Right kidney (tissue), 9 donors: ENCODE results near the gene TTI1.

Experiments
- DNase-seq: peaks from one replicate; pipeline ENCODE4 v3.0.0-alpha.2; 2016
- long read RNA-seq, 8 donors: transcript quantifications; one replicate each; lab custom pipeline, GENCODE V29; 2026

The TTI1 gene
- long read RNA-seq, donor 1, partial matches to known transcripts: 12 of 16 reads
- long read RNA-seq, donor 1, other reads (novel, unspliced or antisense): 0 of 16 reads
- long read RNA-seq, donor 2, partial matches to known transcripts: 0 of 1 reads
- long read RNA-seq, donor 2, other reads (novel, unspliced or antisense): 0 of 1 reads
- long read RNA-seq, donor 3, partial matches to known transcripts: 11 of 11 reads
- long read RNA-seq, donor 3, other reads (novel, unspliced or antisense): 0 of 11 reads
- long read RNA-seq, donor 4, partial matches to known transcripts: 16 of 27 reads
- long read RNA-seq, donor 4, other reads (novel, unspliced or antisense): 6 of 27 reads
- long read RNA-seq, donor 5, partial matches to known transcripts: 12 of 16 reads
- long read RNA-seq, donor 5, other reads (novel, unspliced or antisense): 0 of 16 reads
- long read RNA-seq, donor 6, transcript TTI1-203 (7 exons, 3,791 nt): major isoform, 5 of 5 reads
- long read RNA-seq, donor 6, partial matches to known transcripts: 0 of 5 reads
- long read RNA-seq, donor 6, other reads (novel, unspliced or antisense): 0 of 5 reads
- long read RNA-seq, donor 7, transcript TTI1-203 (7 exons, 3,791 nt): major isoform, 7 of 21 reads
- long read RNA-seq, donor 7, partial matches to known transcripts: 12 of 21 reads
- long read RNA-seq, donor 7, other reads (novel, unspliced or antisense): 0 of 21 reads
- long read RNA-seq, donor 8, transcript TTI1-203 (7 exons, 3,791 nt): major isoform, 6 of 8 reads
- long read RNA-seq, donor 8, partial matches to known transcripts: 0 of 8 reads
- long read RNA-seq, donor 8, other reads (novel, unspliced or antisense): 0 of 8 reads

GRCh38 chr20:38033330-38034107 is at the start of gene TTI1, which contains the start of gene RPRD1B:
Gene TTI1, minus strand, starts transcription at chr20:38033456. Its CDS starts 19,640 bp downstream, at chr20:38013816.
Gene RPRD1B, plus strand, starts transcription at chr20:38033746. Its CDS starts 202 bp downstream, at chr20:38033948.
- peak; percentile 97 for DNase-seq

DNA sequence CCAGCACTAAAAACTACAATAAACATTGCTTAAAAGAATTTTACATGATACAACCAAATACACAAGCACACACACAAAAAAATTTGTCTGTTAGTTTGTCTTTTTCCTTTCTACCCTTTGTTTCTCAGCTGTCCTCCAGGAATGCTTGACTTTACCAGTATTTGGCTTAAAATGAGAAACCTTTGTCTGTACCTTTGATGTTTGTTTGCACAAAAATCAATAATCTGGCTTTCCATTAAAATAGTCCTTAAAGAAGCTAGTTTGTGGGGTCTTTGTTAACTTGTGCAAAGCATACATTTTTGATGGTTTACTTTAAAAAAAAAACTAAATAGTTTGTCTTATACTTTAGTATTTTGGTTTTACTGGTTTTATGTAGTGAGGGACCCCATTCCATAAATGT is 49.6 kb upstream of the TTI1 start:
- DNase-seq: no peak

DNA sequence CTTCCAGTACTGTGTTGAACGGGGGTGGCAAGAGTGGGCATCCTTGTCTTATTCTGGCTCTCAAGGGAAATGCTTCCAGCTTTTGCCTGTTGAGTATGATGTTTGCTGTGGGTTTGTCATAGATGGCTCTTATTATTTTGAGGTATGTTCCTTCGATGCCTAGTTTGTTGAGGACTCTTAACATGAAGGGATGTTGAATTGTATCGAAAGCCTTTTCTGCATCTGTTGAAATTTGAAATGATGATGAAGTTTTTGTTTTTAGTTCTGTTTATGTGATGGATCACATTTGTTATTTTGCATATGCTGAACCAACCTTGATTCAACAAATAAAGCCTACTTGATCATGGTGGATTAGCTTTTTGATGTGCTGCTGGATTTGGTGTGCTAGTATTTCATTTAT is 48.3 kb upstream of the TTI1 start:
- no peak for DNase-seq

- DNase-seq: no peak
Observed at GRCh38 chr20:38079353-38079752, 46.1 kb upstream of the TTI1 start.

GRCh38 chr20:38078084-38078483 is 44.8 kb upstream of the TTI1 start:
- DNase-seq: no peak

DNA sequence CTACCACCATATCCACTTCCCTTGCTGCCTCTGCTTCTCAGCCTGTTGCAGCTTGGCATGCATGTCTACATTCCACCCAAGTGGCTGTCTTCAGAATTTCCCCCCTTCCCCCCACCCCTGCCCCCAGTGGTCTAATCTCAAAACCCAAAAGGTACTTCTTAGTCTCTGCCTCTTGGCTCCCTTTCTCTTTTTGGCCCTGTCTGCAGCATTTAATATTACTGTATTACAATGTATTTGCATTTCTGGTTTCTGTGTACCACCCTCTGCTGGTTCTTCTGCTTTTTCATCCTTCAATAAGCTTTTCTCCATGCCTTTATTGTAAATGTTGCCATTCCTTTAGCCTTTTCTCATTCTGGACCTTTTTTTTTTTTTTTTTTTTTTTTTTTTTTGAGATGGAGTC is 43.3 kb upstream of the TTI1 start:
- no peak for DNase-seq

- no peak for DNase-seq
Observed at GRCh38 chr20:38075161-38075998, 42.1 kb upstream of the TTI1 start.

DNA sequence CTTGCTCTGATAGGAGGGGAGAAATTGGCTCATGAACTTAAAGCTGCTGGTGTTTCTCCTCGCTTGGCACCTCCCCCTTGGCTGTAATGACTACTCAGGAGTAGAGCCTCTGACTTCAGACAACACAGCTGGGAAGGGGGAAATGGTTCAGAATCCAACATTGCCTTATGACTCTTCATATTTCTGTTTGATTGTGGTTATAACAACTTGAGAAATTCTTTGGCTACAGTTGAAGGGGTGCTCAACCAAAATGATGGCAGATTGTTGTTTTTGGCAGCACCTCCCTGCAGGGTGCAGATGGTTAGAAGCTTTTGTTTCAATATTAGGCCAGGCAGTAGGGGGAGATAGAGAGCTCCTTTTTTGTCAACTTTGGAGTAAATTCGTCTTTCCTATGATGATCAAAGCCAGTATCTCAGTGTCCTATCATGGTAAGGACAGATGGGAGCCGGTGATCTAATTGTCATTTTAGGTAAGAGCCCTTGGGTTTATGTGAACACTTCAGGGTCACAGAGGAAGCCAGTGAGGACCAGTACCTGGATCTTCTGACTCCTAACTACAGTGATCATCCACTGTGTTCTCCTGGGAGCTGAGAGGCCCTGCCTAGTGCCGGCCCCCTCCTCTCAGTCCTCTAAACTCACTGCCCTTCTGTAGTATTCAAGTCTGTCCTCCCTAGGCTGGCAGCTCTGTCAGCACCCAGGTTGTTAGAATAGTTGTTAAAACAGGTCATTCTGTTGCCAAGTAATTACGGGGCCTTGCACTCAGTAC is 40.2 kb upstream of the TTI1 start:
- DNase-seq: peak; percentile 60

DNA sequence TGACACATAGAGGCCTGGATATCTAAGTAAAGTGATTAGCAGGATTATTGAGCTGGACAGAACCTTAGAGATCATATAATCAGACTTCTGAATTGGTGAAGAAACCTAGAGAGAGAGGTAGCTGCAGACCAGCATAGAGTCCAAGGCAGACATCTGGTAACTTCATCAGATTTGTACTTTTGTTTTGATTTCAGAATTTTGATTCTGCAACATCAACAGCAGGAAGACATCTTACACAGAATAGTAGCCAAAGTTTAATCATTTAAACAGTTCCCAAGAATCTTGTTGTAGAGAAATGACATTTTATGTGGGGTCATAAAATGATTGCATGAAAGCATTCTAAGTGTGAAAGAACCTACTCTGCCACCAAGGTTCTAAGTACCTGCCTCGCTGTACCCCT is 39.6 kb upstream of the TTI1 start:
- DNase-seq: no peak

DNA sequence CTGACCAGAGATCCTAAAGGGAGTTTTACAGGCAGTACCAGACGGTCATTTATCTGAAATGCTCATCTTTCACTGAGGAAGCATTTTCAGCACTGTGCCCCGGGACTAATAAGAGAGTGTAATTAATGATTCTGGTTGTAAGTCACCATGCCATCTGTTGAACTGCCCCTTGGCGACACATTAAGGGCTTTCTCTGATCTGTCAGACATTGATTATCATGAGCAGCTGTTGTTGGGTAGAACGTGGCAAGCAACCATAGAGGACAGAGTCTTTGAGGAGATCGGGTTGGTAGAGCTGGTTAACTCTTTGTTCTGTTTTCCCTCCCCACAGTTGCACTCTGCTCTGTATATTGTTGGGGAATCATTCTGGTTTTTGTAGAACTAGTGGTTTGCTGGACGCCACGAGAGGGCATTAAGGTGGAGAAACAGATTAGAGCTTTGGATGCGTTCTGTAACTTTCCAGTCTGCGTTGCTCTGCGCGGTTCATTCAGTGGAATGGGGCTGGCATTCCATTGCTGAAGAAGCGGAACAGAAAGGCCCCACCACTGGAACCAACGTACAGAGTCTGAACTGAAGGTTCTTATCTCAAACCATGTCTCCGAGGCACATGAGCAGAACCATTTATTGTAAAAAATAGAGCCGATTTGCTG is 34.6 kb upstream of the TTI1 start:
- DNase-seq: no peak

DNA sequence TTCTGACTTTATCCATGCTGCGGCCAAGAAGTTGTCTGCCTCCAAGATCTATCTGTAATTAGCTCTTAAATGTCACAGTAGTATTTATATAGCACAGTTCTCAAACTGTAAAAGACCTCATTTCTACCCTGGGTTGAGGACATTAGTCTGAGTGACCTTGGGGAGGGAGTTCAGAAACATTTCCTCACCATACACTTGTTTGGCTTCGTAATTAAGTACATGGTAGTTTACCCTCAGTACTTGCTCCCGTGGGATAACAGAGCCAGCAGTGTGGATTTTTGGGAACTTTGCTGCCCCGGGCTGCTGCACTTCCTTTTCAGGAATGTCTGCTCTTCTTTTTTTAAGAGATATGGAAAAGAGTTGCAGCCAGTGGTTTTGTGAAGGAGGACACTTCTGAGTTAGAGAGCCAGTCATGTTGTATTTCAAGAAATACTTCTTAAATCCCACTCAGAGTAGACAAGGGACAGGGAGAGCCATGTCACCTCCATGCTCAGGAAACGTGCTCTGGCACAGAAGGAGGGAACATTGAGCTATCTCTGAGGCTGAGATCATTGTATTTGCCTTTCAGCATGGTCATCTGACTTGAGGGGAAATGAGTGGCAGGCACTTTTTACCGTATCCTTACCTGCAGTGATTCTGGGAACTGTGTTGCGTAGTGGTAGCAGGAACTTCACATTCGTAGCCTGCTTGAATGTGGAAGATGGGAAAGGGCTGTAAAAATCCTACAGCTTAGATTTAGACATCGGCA is 33.9 kb upstream of the TTI1 start:
- DNase-seq: no peak

DNA sequence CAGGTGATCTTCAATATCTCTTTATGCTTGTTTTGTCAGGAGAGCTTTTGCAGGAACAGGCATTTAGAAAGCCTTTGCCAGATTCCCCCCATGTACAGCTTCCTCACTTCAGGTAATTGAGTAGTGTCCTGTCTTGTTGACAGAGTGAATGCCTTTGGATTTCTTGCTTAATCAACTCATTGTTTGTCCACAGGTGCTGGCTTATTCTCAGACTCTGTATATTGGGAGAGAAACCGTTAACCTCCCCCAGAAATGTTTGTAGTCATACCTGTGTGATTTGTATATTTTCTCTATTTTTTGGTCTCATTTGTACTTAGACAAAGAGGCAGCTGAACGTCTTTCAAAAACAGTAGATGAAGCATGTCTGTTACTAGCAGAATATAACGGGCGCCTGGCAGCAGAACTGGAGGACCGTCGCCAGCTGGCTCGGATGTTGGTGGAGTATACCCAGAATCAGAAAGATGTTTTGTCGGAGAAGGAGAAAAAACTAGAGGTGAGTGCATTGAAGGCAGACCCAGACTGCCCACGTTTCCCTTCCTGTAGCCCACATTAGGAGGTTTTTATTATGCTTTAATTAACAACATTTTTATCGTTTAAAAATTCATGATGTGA is 32.6 kb upstream of the TTI1 start:
- DNase-seq: no peak

GRCh38 chr20:38063911-38064530 is 30.8 kb upstream of the TTI1 start:
- DNase-seq: no peak

- DNase-seq: no peak
Observed at GRCh38 chr20:38062890-38063289, 29.6 kb upstream of the TTI1 start.

DNA sequence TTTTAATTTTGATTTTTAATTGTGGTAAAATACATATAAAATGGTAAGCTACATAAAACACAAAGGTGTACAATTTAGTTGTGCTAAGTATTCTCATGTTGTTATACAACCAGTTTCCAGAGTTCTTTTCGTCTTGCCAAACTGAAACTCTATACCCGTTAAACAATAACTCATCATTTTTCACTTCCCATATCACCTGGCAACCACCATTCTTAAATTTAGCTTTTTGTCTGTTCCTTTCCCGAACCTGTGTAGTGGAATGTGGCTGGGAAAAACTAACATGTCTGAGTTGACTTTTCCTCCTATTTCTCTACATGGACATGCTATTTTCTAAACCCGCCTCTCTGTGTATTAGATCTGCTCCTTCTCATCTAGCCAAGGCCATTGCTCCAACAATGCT is 27.9 kb upstream of the TTI1 start:
- no peak for DNase-seq

DNA sequence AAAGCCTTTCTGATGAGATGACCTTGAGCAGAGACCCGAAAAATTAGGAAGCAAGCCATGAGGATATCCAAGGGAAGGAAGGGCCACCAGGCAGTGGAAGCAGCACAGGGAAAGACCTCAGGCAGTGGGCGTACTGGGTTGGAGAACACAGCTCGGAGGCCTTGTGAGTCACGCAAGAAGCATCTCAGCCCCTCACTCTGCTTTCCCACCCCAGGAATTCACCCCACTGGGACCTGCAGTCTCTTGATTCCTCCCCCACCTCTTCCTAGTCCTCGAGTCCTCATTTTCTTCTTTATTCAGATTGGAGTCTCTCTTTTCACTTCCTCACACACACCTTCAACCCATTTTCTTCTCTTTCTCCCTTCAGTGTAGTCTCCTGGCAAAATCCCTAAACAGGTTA is 27.3 kb upstream of the TTI1 start:
- DNase-seq: no peak

GRCh38 chr20:38059832-38060231 is 26.6 kb upstream of the TTI1 start:
- no peak for DNase-seq

DNA sequence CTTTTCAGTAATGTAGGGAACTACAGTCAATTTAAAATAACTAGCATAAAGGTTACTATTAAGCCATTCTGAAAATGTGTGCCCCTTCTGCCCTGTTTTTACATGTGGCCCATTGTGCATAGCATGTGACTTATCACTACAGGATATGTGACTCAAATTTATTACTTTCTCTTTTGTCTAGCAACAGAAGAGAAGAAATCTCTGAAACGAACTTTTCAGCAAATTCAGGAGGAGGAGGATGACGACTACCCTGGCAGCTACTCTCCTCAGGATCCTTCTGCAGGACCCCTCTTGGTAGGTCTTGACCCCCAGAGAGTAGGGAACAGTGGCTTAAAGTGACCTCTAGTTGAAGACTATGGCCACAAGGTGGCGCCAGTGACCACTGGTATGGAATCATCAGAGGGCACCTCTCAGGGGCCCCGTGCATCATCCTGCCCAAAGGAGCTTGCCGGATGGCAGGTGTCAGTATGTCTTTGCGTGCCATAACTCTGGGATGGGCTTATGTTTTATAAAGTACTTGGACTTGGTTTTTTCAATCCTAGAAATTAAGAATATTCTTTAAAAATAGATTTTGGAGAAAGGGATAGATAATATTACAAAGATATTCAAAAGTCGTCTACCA is 24.2 kb upstream of the TTI1 start:
- DNase-seq: peak; percentile 61
